ENCODE data around the gene MPP3. TPM values are rescaled to one million over a fixed set of nuclear protein-coding genes. Genes with fewer than 3 reads are reported as not detected.

MPP3 gene
- total RNA-seq (0.61 TPM), polyA plus RNA-seq (1.5 TPM)
- long read RNA-seq, donor 1, result 0 reads
- long read RNA-seq, donor 2, result 0 reads
- long read RNA-seq, donor 3, result 0 reads
- long read RNA-seq, donor 4, result 0 reads
- long read RNA-seq, donor 5, result 0 reads
- long read RNA-seq, donor 6, result 0 reads
- long read RNA-seq, donor 7, result 0 reads
- long read RNA-seq, donor 8, result 0 reads
- long read RNA-seq, donor 9, result 0 reads
- long read RNA-seq, donor 10, result 0 reads

- H3K27ac ChIP-seq (ENCODE audit: low read depth in 1 of 2, low read length in 1 of 2), result no peak within 1 kb of the TSS
- H3K27me3 ChIP-seq (ENCODE audit: control insufficient read depth in 2 of 2, insufficient read depth in 1 of 2, low read length in 1 of 2), result peaks cover 31 to 60% of the 10 kb centered on the region in 2 donors
- H3K9me3 ChIP-seq (ENCODE audit: control insufficient read depth in 2 of 2, insufficient read depth in 1 of 2, low read length in 1 of 2), result peaks cover 0 to 3% of the 10 kb centered on the region in 2 donors
- DNase-seq (ENCODE audit: low read depth in 6 of 9, low spot score in 9 of 9), result peak in 4 of 9 donors; percentile 7 to 44 (median 13)
- peak within 1 kb of the TSS in 1 of 2 donors; percentile 47 for H3K4me3 ChIP-seq (ENCODE audit: low read length in 2 of 2)
- H3K36me3 ChIP-seq (ENCODE audit: control insufficient read depth in 2 of 2, insufficient read depth in 2 of 2, low read length in 1 of 2), result no peaks in the 10 kb centered on the region
- peaks cover 0 to 5% of the 10 kb centered on the region in 2 donors for H3K4me1 ChIP-seq (ENCODE audit: control insufficient read depth in 2 of 2, insufficient read depth in 2 of 2, low read length in 2 of 2)
- 2% methylated on average over 85 of the region's 87 CpGs for WGBS
Measured at GRCh38 chr17:43832976-43833829, at the start of gene MPP3. TSS of gene MPP3 (minus strand) at chr17:43833146. CDS start at chr17:43831906, 1,240 bp downstream.

- WGBS, result 98% methylated on average over 27 of the region's 27 CpGs
- Histone ChIP-seq H3K4me1 (ENCODE audit: control insufficient read depth in 2 of 2, insufficient read depth in 2 of 2, low read length in 2 of 2) (no peaks in the 10 kb centered on the region), H3K4me3 (ENCODE audit: low read length in 2 of 2) (no peak overlapping the region), H3K27ac (ENCODE audit: low read depth in 1 of 2, low read length in 1 of 2) (no peak overlapping the region), H3K36me3 (ENCODE audit: control insufficient read depth in 2 of 2, insufficient read depth in 2 of 2, low read length in 1 of 2) (no peaks in the 10 kb centered on the region), H3K27me3 (ENCODE audit: control insufficient read depth in 2 of 2, insufficient read depth in 1 of 2, low read length in 1 of 2) (peaks cover 0 to 4% of the 10 kb centered on the region in 2 donors), H3K9me3 (ENCODE audit: control insufficient read depth in 2 of 2, insufficient read depth in 1 of 2, low read length in 1 of 2) (peaks cover 0 to 4% of the 10 kb centered on the region in 2 donors)
- DNase-seq (ENCODE audit: low read depth in 6 of 9, low spot score in 9 of 9), result no peak
Measured at GRCh38 chr17:43881758-43882505, 49.0 kb upstream of the MPP3 start.

GRCh38 chr17:43881181-43881580 is 48.2 kb upstream of the MPP3 start:
- Histone ChIP-seq H3K4me3 (ENCODE audit: low read length in 2 of 2) (no peak overlapping the region), H3K27ac (ENCODE audit: low read depth in 1 of 2, low read length in 1 of 2) (no peak overlapping the region), H3K4me1 (ENCODE audit: control insufficient read depth in 2 of 2, insufficient read depth in 2 of 2, low read length in 2 of 2) (no peaks in the 10 kb centered on the region), H3K36me3 (ENCODE audit: control insufficient read depth in 2 of 2, insufficient read depth in 2 of 2, low read length in 1 of 2) (no peaks in the 10 kb centered on the region), H3K9me3 (ENCODE audit: control insufficient read depth in 2 of 2, insufficient read depth in 1 of 2, low read length in 1 of 2) (peaks cover 0 to 4% of the 10 kb centered on the region in 2 donors), H3K27me3 (ENCODE audit: control insufficient read depth in 2 of 2, insufficient read depth in 1 of 2, low read length in 1 of 2) (peaks cover 0 to 7% of the 10 kb centered on the region in 2 donors)
- DNase-seq (ENCODE audit: low read depth in 6 of 9, low spot score in 9 of 9), result no peak
- 96% methylated on average over 12 of the region's 12 CpGs for WGBS

GRCh38 chr17:43880420-43880991 is 47.6 kb upstream of the MPP3 start:
- Histone ChIP-seq H3K27me3 (ENCODE audit: control insufficient read depth in 2 of 2, insufficient read depth in 1 of 2, low read length in 1 of 2) (peaks cover 0 to 7% of the 10 kb centered on the region in 2 donors), H3K9me3 (ENCODE audit: control insufficient read depth in 2 of 2, insufficient read depth in 1 of 2, low read length in 1 of 2) (peaks cover 0 to 4% of the 10 kb centered on the region in 2 donors), H3K4me3 (ENCODE audit: low read length in 2 of 2) (no peak overlapping the region), H3K36me3 (ENCODE audit: control insufficient read depth in 2 of 2, insufficient read depth in 2 of 2, low read length in 1 of 2) (no peaks in the 10 kb centered on the region), H3K4me1 (ENCODE audit: control insufficient read depth in 2 of 2, insufficient read depth in 2 of 2, low read length in 2 of 2) (no peaks in the 10 kb centered on the region), H3K27ac (ENCODE audit: low read depth in 1 of 2, low read length in 1 of 2) (no peak overlapping the region)
- 86% methylated on average over 20 of the region's 20 CpGs for WGBS
- DNase-seq (ENCODE audit: low read depth in 6 of 9, low spot score in 9 of 9), result peak in 1 of 9 donors; percentile 10

GRCh38 chr17:43879723-43880419 is 46.9 kb upstream of the MPP3 start:
- peaks cover 0 to 7% of the 10 kb centered on the region in 2 donors for H3K27me3 ChIP-seq (ENCODE audit: control insufficient read depth in 2 of 2, insufficient read depth in 1 of 2, low read length in 1 of 2)
- no peak overlapping the region for H3K4me3 ChIP-seq (ENCODE audit: low read length in 2 of 2)
- H3K36me3 ChIP-seq (ENCODE audit: control insufficient read depth in 2 of 2, insufficient read depth in 2 of 2, low read length in 1 of 2), result no peaks in the 10 kb centered on the region
- H3K9me3 ChIP-seq (ENCODE audit: control insufficient read depth in 2 of 2, insufficient read depth in 1 of 2, low read length in 1 of 2), result peaks cover 0 to 4% of the 10 kb centered on the region in 2 donors
- DNase-seq (ENCODE audit: low read depth in 6 of 9, low spot score in 9 of 9), result no peak
- no peak overlapping the region for H3K27ac ChIP-seq (ENCODE audit: low read depth in 1 of 2, low read length in 1 of 2)
- 93% methylated on average over 20 of the region's 20 CpGs for WGBS
- no peaks in the 10 kb centered on the region for H3K4me1 ChIP-seq (ENCODE audit: control insufficient read depth in 2 of 2, insufficient read depth in 2 of 2, low read length in 2 of 2)

GRCh38 chr17:43878260-43879175 is 45.6 kb upstream of the MPP3 start:
- no peak overlapping the region for H3K27ac ChIP-seq (ENCODE audit: low read depth in 1 of 2, low read length in 1 of 2)
- 27% methylated on average over 13 of the region's 13 CpGs for WGBS
- H3K4me1 ChIP-seq (ENCODE audit: control insufficient read depth in 2 of 2, insufficient read depth in 2 of 2, low read length in 2 of 2), result no peaks in the 10 kb centered on the region
- H3K4me3 ChIP-seq (ENCODE audit: low read length in 2 of 2), result no peak overlapping the region
- H3K36me3 ChIP-seq (ENCODE audit: control insufficient read depth in 2 of 2, insufficient read depth in 2 of 2, low read length in 1 of 2), result no peaks in the 10 kb centered on the region
- DNase-seq (ENCODE audit: low read depth in 6 of 9, low spot score in 9 of 9), result peak in 7 of 9 donors; percentile 22 to 68 (median 38)
- peaks cover 0 to 7% of the 10 kb centered on the region in 2 donors for H3K27me3 ChIP-seq (ENCODE audit: control insufficient read depth in 2 of 2, insufficient read depth in 1 of 2, low read length in 1 of 2)
- H3K9me3 ChIP-seq (ENCODE audit: control insufficient read depth in 2 of 2, insufficient read depth in 1 of 2, low read length in 1 of 2), result peaks cover 0 to 4% of the 10 kb centered on the region in 2 donors

GRCh38 chr17:43877451-43878155 is 44.7 kb upstream of the MPP3 start:
- 97% methylated on average over 10 of the region's 10 CpGs for WGBS

More at GRCh38 chr17:43877451-43878155, 44.7 kb upstream of the MPP3 start:
- Histone ChIP-seq H3K4me3 (ENCODE audit: low read length in 2 of 2) (no peak overlapping the region), H3K27ac (ENCODE audit: low read depth in 1 of 2, low read length in 1 of 2) (no peak overlapping the region), H3K4me1 (ENCODE audit: control insufficient read depth in 2 of 2, insufficient read depth in 2 of 2, low read length in 2 of 2) (no peaks in the 10 kb centered on the region), H3K27me3 (ENCODE audit: control insufficient read depth in 2 of 2, insufficient read depth in 1 of 2, low read length in 1 of 2) (peaks cover 0 to 7% of the 10 kb centered on the region in 2 donors), H3K36me3 (ENCODE audit: control insufficient read depth in 2 of 2, insufficient read depth in 2 of 2, low read length in 1 of 2) (no peaks in the 10 kb centered on the region), H3K9me3 (ENCODE audit: control insufficient read depth in 2 of 2, insufficient read depth in 1 of 2, low read length in 1 of 2) (peaks cover 0 to 4% of the 10 kb centered on the region in 2 donors)
- DNase-seq (ENCODE audit: low read depth in 6 of 9, low spot score in 9 of 9), result no peak
